Measurements from ENCODE around the gene GMEB2. TPM values are rescaled to one million over a fixed set of nuclear protein-coding genes. Genes with fewer than 3 reads are reported as not detected.

The GMEB2 gene
- total RNA-seq, 1 donor = 10.8 TPM

DNA sequence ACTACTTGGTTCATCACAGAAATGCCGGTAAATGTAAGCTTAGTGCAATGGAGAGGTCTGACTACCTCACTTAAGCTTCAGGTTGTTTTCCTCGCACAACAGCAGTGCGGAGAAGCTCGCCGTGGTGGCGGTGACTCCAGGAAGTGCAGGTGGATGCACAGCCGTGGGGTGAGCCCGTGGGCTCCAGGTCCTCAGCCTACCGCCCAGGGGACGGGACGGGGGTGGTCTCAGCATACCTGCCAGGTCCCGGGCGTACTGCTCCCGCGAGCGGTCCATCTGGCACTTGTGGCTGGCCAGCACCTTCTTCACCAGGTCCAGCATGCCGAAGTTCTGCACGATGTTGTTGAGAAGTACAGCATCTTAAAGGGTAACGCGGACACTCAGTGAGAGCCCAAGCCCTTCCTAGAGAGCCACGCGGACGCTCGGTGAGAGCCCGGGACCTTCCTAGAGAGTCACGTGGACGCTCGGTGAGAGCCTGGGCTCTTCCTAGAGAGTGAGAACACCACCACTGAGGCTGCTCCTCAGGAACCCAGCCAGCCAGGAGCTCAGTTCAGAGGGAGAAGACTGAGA lies 35.0 kb downstream of the GMEB2 start:
- no peak overlapping the region for H3K4me3 ChIP-seq (ENCODE audit: low read depth, low read length)
- TF ChIP-seq, protein P1, sequence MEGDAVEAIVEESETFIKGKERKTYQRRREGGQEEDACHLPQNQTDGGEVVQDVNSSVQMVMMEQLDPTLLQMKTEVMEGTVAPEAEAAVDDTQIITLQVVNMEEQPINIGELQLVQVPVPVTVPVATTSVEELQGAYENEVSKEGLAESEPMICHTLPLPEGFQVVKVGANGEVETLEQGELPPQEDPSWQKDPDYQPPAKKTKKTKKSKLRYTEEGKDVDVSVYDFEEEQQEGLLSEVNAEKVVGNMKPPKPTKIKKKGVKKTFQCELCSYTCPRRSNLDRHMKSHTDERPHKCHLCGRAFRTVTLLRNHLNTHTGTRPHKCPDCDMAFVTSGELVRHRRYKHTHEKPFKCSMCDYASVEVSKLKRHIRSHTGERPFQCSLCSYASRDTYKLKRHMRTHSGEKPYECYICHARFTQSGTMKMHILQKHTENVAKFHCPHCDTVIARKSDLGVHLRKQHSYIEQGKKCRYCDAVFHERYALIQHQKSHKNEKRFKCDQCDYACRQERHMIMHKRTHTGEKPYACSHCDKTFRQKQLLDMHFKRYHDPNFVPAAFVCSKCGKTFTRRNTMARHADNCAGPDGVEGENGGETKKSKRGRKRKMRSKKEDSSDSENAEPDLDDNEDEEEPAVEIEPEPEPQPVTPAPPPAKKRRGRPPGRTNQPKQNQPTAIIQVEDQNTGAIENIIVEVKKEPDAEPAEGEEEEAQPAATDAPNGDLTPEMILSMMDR (IDR thresholded peaks at IDR 0.05; ENCODE audit: insufficient read depth, low read depth, low read length) = no peak
- no peak for DNase-seq (ENCODE audit: low read depth)

DNA sequence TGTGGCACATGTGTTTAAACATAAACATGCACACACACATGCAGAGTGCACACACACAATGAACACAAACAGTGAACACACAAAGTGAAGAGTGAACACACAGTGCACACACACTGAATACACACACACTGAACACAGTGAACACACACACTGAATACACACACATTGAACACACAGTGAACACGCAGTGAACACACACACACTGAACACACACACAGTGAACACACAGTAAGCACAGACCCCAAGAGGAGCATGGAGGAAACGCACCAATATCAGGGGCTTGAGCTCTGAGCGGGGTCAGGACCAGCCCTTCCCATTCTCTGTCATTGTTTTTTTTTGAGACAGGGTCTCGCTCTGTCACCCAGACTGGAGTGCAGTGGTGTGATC lies 35.8 kb downstream of the GMEB2 start:
- no peak overlapping the region for H3K4me3 ChIP-seq (ENCODE audit: low read depth, low read length)
- TF ChIP-seq, protein P1 (IDR thresholded peaks at IDR 0.05; ENCODE audit: insufficient read depth, low read depth, low read length) = no peak
- no peak for DNase-seq (ENCODE audit: low read depth)

DNA sequence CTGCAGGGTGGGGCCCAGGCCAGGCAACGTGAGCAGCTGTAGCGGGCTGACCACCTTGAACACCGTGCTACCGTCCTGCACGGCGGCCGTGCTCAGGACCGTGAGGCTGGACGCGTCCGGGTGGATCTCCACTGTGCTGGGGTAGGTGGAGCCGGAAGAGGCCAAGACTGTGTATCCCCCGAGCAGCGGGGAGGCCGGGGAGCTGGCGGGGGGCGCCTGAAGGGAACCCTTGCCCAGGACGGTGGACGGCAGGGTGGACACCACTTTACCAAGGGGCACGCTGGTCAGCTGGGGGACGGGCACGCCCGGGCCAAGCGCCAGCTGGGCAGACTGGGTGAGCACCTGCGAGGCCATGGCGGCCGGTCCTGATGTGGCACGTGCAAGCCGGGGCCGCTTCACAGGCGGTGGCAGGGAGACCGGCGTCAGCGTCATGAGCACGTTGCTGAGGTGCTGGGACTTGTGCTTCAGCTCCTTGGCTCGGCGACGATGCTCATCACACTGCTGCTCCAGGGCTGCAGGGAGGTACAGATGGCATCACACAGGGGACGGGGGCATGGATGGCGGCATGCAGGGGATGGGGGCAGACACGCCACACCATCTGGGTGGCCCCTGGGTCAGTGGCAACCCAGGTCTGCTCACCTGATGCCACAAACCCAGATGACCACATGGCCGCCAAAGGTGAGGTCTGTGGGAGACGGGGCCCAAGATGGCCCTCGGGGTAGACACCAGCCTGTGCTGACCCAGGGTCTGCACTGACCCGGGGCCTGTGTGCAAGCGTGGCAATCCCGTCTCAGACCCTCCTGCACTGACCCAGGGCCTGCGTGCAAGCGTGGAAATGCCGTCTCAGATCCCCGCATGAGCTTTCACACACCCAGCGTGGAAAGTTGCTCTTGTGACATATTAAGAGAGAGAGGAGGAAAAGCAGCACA lies 36.4 kb downstream of the GMEB2 start:
- DNase-seq (ENCODE audit: low read depth) = no peak
- H3K4me3 ChIP-seq (ENCODE audit: low read depth, low read length) = no peak overlapping the region
- TF ChIP-seq, protein P1 (IDR thresholded peaks at IDR 0.05; ENCODE audit: insufficient read depth, low read depth, low read length) = no peak

DNA sequence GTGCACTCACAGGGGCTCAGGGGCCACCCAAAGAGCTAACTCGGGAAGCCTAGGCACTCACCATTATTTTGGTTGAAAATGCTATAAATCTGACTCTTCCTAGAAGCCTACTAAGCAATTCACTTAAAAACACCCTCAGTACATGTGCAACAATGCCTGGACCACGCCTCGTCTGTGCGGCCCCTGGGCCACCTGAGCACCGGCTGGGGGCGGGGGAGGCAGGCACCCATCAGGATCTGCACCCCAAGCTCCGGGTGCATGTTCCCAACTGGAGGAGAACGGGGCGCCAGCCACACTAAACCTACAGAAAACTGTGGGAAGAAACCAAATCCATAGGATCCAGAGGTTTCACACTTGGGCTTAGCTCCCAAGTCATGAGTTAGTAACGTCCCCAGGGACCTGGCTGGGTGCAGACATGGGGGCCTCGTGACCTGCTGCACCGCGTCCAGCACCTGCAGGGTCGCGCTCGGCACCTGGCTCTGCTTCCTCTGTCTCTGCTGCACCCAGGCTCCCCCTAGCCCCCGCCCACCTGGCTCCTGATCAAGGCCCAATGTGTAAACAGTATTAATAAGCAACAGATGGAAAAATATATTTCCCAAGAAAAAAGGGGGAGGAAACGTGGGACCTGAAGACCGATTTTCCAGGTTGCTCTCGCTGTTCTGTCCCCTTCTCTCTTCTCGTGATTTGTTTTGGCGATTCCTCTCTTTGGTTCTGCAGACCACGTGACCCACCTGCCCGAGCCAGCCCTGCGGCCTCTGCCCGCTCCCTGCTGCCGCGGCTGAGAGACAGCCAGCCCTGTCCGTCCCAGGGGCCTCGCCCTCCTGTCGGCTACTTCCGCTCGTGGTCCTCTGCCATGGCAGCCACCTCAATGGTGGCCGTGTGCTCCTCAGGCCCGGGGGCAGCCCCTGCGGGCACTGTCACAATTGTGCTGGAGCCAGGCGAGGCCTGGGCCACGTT lies 37.4 kb downstream of the GMEB2 start:
- DNase-seq (ENCODE audit: low read depth) = no peak
- TF ChIP-seq, protein P1 (IDR thresholded peaks at IDR 0.05; ENCODE audit: insufficient read depth, low read depth, low read length) = no peak
- H3K4me3 ChIP-seq (ENCODE audit: low read depth, low read length) = no peak overlapping the region

DNA sequence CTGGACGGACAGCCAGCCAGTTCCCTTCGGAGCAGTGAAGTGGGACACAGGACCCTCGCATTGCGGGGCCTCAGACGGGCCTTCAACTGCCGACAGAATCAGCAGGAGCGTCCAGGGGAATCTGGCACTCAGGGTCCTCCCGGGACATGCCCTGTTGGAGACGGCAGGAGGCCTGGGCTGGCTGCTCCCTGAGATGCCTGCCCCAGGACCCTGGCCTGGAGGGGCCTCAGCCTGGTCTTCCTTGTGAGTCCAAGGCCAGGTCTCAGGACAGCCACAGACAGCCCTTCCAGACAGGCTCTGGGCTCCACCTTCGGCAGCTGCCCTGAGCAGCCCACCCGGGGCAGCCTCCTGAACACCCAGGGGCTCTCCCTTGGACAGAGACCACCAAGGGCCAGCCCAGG lies 38.3 kb downstream of the GMEB2 start:
- no peak for DNase-seq (ENCODE audit: low read depth)
- TF ChIP-seq, protein P1 (IDR thresholded peaks at IDR 0.05; ENCODE audit: insufficient read depth, low read depth, low read length) = no peak
- no peak overlapping the region for H3K4me3 ChIP-seq (ENCODE audit: low read depth, low read length)

DNA sequence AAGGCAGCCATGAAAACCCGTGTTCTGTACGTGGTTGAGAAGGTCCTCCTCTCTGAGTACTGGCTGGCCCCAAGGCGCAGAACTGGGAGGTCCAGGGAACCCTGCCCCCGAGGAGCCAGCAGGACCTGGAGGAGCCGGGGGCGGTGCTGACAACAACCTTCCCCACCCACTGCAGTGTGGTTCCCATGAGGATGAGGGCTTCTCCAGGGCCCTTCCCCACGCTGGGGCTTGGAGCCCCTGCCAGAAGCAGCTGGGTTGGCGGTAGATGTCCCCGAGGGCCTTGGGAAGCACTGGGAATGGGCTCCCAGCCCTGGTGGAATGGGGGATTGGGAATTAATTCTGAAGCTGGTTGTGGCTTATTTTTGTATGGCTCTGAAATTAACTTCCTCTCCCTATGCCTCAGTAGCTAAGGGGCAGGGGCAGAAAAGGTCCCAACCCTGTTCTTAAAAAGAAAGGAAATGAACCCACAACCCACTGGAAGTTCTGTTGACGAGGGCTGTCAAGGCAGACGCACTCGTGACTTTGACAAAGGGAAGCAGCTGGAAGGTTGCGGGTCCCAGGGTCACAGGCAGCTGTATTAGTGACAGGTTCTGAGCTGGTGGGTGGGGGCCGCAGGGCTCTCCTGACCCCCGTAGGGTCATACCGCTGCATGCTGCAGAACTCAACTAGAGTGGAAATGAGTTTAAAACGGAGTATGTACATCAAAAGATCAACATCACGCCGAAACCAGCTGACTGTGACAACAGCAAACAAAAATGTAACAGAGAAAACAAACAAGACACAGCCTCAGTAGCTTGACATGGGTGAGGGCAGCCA lies 38.9 kb downstream of the GMEB2 start:
- peak; percentile 58 for DNase-seq (ENCODE audit: low read depth)
- no peak overlapping the region for H3K4me3 ChIP-seq (ENCODE audit: low read depth, low read length)
- TF ChIP-seq, protein P1 (IDR thresholded peaks at IDR 0.05; ENCODE audit: insufficient read depth, low read depth, low read length) = no peak
